ENCODE measurements around the gene TSSC4. TPM values are rescaled to one million over a fixed set of nuclear protein-coding genes. Genes with fewer than 3 reads are reported as not detected.

The TSSC4 gene
- total RNA-seq, 1 donor from 2014 or later: 48.4 TPM

GRCh38 chr11:2397005-2397404, 3.5 kb upstream of the TSSC4 start:
- DNase-seq (ENCODE audit: low spot score): no peak
- H3K36me3 Mint-ChIP-seq (ENCODE audit: low read depth, unreplicated experiment): peaks cover 6% of the 10 kb centered on the region
- H3K27me3 Mint-ChIP-seq (ENCODE audit: unreplicated experiment): peaks cover 5% of the 10 kb centered on the region
- no peaks in the 10 kb centered on the region for H3K9me3 Mint-ChIP-seq (ENCODE audit: unreplicated experiment)
- no peak overlapping the region for H3K27ac Mint-ChIP-seq (ENCODE audit: unreplicated experiment)
- no peak for TF ChIP-seq CTCF (IDR thresholded peaks at IDR 0.05; ENCODE audit: unreplicated experiment)
- peaks cover 4% of the 10 kb centered on the region for H3K4me1 Mint-ChIP-seq (ENCODE audit: unreplicated experiment)
- no peak overlapping the region for H3K4me3 Mint-ChIP-seq (ENCODE audit: unreplicated experiment)

GRCh38 chr11:2398664-2399355, 1.7 kb upstream of the TSSC4 start:
- Mint-ChIP-seq H3K9me3 (ENCODE audit: unreplicated experiment) (no peaks in the 10 kb centered on the region), H3K27ac (ENCODE audit: unreplicated experiment) (peak overlapping the region; percentile 90), H3K4me3 (ENCODE audit: unreplicated experiment) (no peak overlapping the region), H3K4me1 (ENCODE audit: unreplicated experiment) (peaks cover 4% of the 10 kb centered on the region), H3K36me3 (ENCODE audit: low read depth, unreplicated experiment) (peaks cover 6% of the 10 kb centered on the region), H3K27me3 (ENCODE audit: unreplicated experiment) (peaks cover 5% of the 10 kb centered on the region)
- no peak for TF ChIP-seq CTCF (IDR thresholded peaks at IDR 0.05; ENCODE audit: unreplicated experiment)
- no peak for DNase-seq (ENCODE audit: low spot score)

GRCh38 chr11:2399488-2400068, 972 bp upstream of the TSSC4 start:
- no peaks in the 10 kb centered on the region for H3K9me3 Mint-ChIP-seq (ENCODE audit: unreplicated experiment)
- peaks cover 6% of the 10 kb centered on the region for H3K36me3 Mint-ChIP-seq (ENCODE audit: low read depth, unreplicated experiment)
- H3K4me1 Mint-ChIP-seq (ENCODE audit: unreplicated experiment): peaks cover 4% of the 10 kb centered on the region
- H3K27me3 Mint-ChIP-seq (ENCODE audit: unreplicated experiment): peaks cover 5% of the 10 kb centered on the region
- peak overlapping the region; percentile 90 for H3K27ac Mint-ChIP-seq (ENCODE audit: unreplicated experiment)
- peak overlapping the region; percentile 83 for H3K4me3 Mint-ChIP-seq (ENCODE audit: unreplicated experiment)
- DNase-seq (ENCODE audit: low spot score): peak; percentile 45
- TF ChIP-seq CTCF (IDR thresholded peaks at IDR 0.05; ENCODE audit: unreplicated experiment): no peak

DNA sequence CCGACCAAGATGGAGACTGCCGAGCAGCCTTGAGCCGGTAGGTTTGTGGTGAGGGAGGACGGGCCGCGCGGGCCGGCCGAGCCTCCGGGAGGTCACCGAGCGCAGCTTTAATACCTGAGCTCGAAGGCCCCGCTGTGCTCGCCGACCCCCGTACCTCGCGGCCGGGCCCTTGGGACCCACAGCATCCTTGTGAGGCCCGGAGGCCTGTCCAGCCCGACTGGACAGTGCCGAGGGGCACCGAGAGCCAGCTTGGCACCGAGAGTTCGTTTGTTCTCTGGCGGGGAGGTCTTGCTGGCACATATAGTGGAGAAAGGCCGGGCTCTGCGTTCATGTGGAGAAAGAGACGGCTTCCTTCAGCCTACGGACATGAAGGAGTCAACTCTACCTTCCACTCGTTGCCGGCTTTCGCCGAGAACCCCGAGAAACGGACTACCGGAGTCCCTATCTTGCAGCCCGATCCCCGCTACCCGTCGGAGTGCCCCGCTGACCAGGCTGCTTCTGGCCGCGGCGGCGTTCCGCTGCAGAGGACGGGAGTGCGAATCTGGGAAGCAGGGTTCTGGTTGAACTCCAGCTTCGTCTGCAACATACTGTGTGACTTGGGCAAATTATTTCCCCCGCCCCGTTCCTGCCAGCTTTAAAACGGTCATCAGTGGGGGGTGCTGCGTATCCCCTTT, 349 bp downstream of the TSSC4 start:
- H3K27ac Mint-ChIP-seq (ENCODE audit: unreplicated experiment): peak overlapping the region; percentile 74

More for the DNA sequence above, 349 bp downstream of the TSSC4 start:
- Mint-ChIP-seq H3K4me3 (ENCODE audit: unreplicated experiment) (peak overlapping the region; percentile 92), H3K27me3 (ENCODE audit: unreplicated experiment) (peaks cover 5% of the 10 kb centered on the region), H3K9me3 (ENCODE audit: unreplicated experiment) (no peaks in the 10 kb centered on the region), H3K4me1 (ENCODE audit: unreplicated experiment) (peaks cover 4% of the 10 kb centered on the region), H3K36me3 (ENCODE audit: low read depth, unreplicated experiment) (peaks cover 6% of the 10 kb centered on the region)
- no peak for DNase-seq (ENCODE audit: low spot score)
- TF ChIP-seq CTCF (IDR thresholded peaks at IDR 0.05; ENCODE audit: unreplicated experiment): no peak

Data from endothelial cell (in vitro differentiated cells).